Measurements from ENCODE around the gene CETP.

CETP gene

GRCh38 chr16:57025941-57026777 is 64.4 kb downstream of the CETP start:
- peak; percentile 88 for DNase-seq

- DNase-seq, result no peak
Measured at GRCh38 chr16:57026778-57027062, 65.0 kb downstream of the CETP start.

DNA sequence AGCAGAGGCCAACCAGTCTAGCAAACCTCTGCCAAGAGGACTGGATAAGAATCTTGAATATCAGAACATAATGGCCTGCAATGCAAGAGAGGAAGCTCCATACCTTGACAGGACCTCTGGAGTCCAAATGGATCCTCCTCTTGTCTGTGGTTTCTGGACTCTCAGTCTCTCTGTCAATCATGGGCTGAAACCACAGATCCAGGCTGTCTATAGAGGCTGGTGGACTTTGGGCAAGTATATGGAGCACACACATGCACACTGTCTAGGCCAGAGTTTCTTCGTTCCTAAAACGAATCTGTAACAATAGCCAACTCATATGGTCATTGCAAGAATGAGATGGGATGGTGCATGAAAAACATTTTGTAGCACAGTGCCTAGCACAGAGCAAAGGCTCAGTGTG is 65.3 kb downstream of the CETP start:
- no peak for DNase-seq

DNA sequence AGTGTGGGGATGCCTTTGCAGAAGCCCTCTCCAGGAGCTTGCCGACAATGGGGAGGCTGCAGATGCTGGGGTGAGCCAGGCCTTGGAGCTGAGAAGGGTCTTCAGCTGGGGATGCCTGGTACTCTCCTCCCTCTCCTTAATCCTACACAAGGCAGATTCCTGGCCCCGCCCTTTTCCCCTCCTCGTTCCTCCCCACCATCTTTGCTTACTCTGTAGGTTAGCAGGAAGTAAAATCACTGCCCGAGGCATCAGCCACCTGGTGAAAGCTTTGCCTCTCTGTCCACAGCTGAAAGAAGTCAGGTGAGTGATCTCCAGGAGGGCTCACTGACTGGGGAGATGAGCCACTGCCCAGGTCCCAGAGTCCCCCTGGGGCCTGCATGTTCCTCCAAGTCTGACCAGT is 66.3 kb downstream of the CETP start:
- no peak for DNase-seq

DNA sequence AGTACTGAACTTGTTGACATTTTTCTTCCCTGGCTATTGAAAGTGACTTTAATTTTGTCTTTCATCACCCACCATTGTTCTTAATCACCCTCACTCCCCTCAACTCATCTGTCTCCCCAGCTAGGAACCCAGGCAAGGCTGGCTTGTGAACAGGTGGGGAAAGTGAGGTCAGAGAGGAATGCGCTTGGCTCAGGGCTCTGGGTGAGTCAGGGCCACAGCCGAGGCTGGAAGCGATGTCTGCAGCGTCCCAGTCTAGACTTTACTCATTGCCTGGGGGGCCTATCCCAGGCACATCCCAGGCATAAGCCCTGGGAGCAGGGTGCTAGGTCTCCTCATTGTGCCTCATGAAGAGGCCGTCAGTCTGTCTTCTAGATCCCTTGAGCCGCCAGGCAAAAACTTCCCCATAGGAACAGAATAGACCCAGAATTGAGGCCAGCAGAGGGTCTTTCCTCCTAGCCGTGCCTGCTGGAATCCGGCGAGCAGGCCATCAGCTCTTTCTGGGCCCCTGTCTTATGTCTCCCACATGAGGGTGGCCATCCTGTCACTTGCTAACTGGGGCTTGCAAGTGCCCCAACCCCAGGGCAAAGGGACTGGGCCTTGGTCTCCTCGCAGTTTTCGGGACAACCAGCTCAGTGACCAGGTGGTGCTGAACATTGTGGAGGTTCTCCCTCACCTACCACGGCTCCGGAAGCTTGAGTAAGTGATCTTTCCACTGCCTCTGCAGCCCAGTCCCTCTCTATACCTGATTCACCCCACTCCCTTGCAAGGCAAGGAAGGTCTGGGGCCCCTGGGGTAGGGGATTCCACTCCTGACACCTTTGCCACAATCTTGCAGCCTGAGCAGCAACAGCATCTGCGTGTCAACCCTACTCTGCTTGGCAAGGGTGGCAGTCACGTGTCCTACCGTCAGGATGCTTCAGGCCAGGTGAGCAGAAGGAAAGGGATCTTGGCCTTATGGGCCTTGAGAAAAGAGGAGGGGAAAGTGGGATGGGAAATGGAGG is 67.7 kb downstream of the CETP start:
- DNase-seq, result no peak

DNA sequence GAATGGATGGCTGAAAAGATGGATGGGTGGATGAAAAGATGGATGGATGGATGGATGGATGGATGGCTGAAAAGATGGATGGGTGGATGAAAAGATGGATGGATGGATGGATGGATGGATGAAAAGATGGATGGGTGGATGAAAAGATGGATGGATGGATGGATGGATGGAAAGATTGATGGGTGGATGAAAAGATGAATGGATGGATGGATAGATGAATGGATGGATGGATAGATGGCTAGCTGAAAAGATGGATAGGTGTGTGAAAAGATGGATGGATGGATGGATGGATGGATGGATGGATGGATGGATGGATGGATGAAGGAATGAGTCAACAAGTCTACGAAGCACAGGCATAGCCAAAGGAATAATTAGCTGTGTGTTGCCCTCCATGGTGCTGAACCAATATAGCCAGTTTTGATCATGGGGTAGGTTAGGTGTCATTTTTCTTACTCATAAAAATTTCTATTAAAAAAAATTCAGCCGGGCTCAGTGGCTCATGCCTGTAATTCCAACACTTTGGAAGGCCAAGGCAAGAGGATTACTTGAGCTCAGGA is 68.7 kb downstream of the CETP start:
- DNase-seq, result no peak

- DNase-seq, result peak; percentile 79
Measured at GRCh38 chr16:57031156-57031555, 69.4 kb downstream of the CETP start.

DNA sequence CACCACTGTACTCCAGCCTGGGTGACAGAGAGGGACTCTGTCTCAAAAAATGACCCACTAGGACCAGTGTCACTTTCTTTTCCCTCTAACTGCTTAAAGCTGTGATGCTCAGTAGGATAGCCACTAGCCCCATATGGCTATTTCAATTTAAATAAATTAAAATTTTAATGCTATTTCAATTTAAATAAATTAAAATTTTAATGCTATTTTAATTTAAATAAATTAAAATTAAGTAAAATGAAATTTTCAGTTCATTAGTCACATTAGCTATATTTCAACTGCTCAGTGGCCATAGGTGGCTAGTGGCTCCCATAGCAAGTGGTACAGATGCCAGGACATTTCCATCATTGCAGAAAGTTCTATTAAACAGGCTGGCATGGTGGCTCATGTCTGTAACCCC is 70.6 kb downstream of the CETP start:
- DNase-seq, result no peak

- DNase-seq, result no peak
Measured at GRCh38 chr16:57032931-57033330, 71.2 kb downstream of the CETP start.

Measured in hematopoietic multipotent progenitor cell treated with erythropoietin and hydrocortisone succinate and interleukin-3 and kit ligand, for 4 days (in vitro differentiated cells).